HEK293 (cell line): Measurements from ENCODE around the gene FADS1.

Source experiments
- CTCF ChIA-PET: fragments of 350-600 bp; formaldehyde crosslinking; extraction: SDS; loops from one replicate; lab custom pipeline; 2021; ENCODE audit warnings: antibody characterized with exemption; lab: Yijun Ruan, JAX
- POLR2A ChIA-PET: fragments of 300-600 bp; formaldehyde crosslinking; extraction: SDS; loops from one replicate; lab custom pipeline; 2020; ENCODE audit warnings: antibody characterized with exemption, inconsistent platforms; lab: Yijun Ruan, JAX
- H3K27ac ChIP-seq: fragments of 200-500 bp; sonication (Bioruptor generic); 2 replicates; pipeline ENCODE4 v1.5.1; 2014; ENCODE audit warnings: low read depth, low read length, control low read depth, inconsistent platforms; ENCODE audit errors: extremely low read depth
- H3K36me3 ChIP-seq, 2 experiments: fragments of 200-500 bp in 1 of 2; sonication (Bioruptor generic) in 1 of 2; 1 replicate in 1 of 2; 2 replicates in 1 of 2; pipeline ENCODE4 v1.5.1; 2014 to 2017; ENCODE audit warnings: inconsistent platforms in 2 of 2, low read length in 2 of 2; ENCODE audit not compliant: control insufficient read depth in 2 of 2, insufficient read depth in 1 of 2
- H3K4me1 ChIP-seq: fragments of 200-500 bp; sonication (Bioruptor generic); 2 replicates; pipeline ENCODE4 v1.5.1; 2014; ENCODE audit warnings: mild to moderate bottlenecking, low read length, inconsistent platforms; ENCODE audit not compliant: control insufficient read depth, insufficient read depth
- H3K4me3 ChIP-seq: 2 replicates; pipeline ENCODE4 v1.5.1; 2011; ENCODE audit warnings: low read depth, mild to moderate bottlenecking, control low read depth, low read length, moderate library complexity
- H3K9me3 ChIP-seq: fragments of 200-500 bp; sonication (Bioruptor generic); 2 replicates; pipeline ENCODE4 v1.5.1; 2014; ENCODE audit warnings: low read depth, low read length, inconsistent platforms; ENCODE audit not compliant: control insufficient read depth, insufficient read depth
- BCL11A ChIP-seq: fragments of 450-650 bp; formaldehyde crosslinking; IDR thresholded peaks from 2 replicates; pipeline ENCODE4 v1.5.1; 2016; ENCODE audit warnings: low read depth, missing biosample characterization, missing genetic modification characterization
- EGR2 ChIP-seq: fragments of 450-650 bp; formaldehyde crosslinking; IDR thresholded peaks from 2 replicates; pipeline ENCODE4 v1.5.1; 2016; ENCODE audit warnings: low read depth, missing biosample characterization, missing genetic modification characterization
- KLF1 ChIP-seq: fragments of 450-650 bp; formaldehyde crosslinking; IDR thresholded peaks from 2 replicates; pipeline ENCODE4 v1.5.1; 2016; ENCODE audit warnings: missing biosample characterization, missing genetic modification characterization
- KLF16 ChIP-seq: fragments of 450-650 bp; formaldehyde crosslinking; IDR thresholded peaks from 2 replicates; pipeline ENCODE4 v1.5.1; 2017; ENCODE audit warnings: missing biosample characterization, missing genetic modification characterization
- KLF8 ChIP-seq: fragments of 450-650 bp; formaldehyde crosslinking; IDR thresholded peaks from 2 replicates; pipeline ENCODE4 v1.5.1; 2016; ENCODE audit warnings: missing biosample characterization, missing genetic modification characterization
- KLF9 ChIP-seq: fragments of 450-650 bp; formaldehyde crosslinking; IDR thresholded peaks from 2 replicates; pipeline ENCODE4 v1.5.1; 2016; ENCODE audit warnings: missing biosample characterization, missing genetic modification characterization, low read depth
- ZFHX2 ChIP-seq: fragments of 450-650 bp; formaldehyde crosslinking; conservative IDR thresholded peaks from 2 replicates; pipeline ENCODE4 v1.5.1; 2016; ENCODE audit warnings: missing biosample characterization, missing genetic modification characterization
- ZNF138 ChIP-seq: fragments of 450-650 bp; formaldehyde crosslinking; IDR thresholded peaks from 2 replicates; pipeline ENCODE4 v1.5.1; 2016; ENCODE audit warnings: missing biosample characterization, missing genetic modification characterization, borderline replicate concordance
- TF ChIP-seq, protein P1 (sequence below): fragments of 450-650 bp; formaldehyde crosslinking; IDR thresholded peaks from 2 replicates; pipeline ENCODE4 v1.5.1; 2016; ENCODE audit warnings: missing biosample characterization, missing genetic modification characterization
- TF ChIP-seq, protein P2 (sequence below): fragments of 450-650 bp; formaldehyde crosslinking; IDR thresholded peaks from 2 replicates; pipeline ENCODE4 v1.5.1; 2017; ENCODE audit warnings: missing biosample characterization, missing genetic modification characterization
- TF ChIP-seq, protein P3 (sequence below): fragments of 450-650 bp; formaldehyde crosslinking; IDR thresholded peaks from 2 replicates; pipeline ENCODE4 v1.5.1; 2016; ENCODE audit warnings: missing biosample characterization, missing genetic modification characterization
- TF ChIP-seq, protein P4 (sequence below): fragments of 450-650 bp; formaldehyde crosslinking; IDR thresholded peaks from 2 replicates; pipeline ENCODE4 v1.5.1; 2016; ENCODE audit warnings: missing biosample characterization, missing genetic modification characterization

The FADS1 gene

GRCh38 chr11:61775606-61776554 lies 40.9 kb downstream of the FADS1 start:
- ChIA-PET CTCF (interaction anchor here (0.7 to 2.0 kb wide), 6 partner anchors 13 to 615 kb away, joined by 3 to 11 read pairs (median 6); no protein-coding TSS in a partner anchor), POLR2A (no interaction called here)
- Histone ChIP-seq H3K4me1 (no peaks in the 10 kb centered on the region), H3K27ac (no peak overlapping the region), H3K36me3 (peaks cover 0 to 4% of the 10 kb centered on the region in 2 experiments; a peak in 1 of 3 replicates), H3K9me3 (no peaks in the 10 kb centered on the region), H3K4me3 (no peak overlapping the region)
- TF ChIP-seq KLF9: peak; percentile 39; the same call in 1 of the 2 replicates
- TF ChIP-seq ZFHX2 (tag by site-specific recombination): peak; percentile 100
- TF ChIP-seq, protein P1, sequence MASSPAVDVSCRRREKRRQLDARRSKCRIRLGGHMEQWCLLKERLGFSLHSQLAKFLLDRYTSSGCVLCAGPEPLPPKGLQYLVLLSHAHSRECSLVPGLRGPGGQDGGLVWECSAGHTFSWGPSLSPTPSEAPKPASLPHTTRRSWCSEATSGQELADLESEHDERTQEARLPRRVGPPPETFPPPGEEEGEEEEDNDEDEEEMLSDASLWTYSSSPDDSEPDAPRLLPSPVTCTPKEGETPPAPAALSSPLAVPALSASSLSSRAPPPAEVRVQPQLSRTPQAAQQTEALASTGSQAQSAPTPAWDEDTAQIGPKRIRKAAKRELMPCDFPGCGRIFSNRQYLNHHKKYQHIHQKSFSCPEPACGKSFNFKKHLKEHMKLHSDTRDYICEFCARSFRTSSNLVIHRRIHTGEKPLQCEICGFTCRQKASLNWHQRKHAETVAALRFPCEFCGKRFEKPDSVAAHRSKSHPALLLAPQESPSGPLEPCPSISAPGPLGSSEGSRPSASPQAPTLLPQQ (tag by site-specific recombination): no peak
- no peak for TF ChIP-seq KLF16 (tag by site-specific recombination)
- TF ChIP-seq, protein P2, sequence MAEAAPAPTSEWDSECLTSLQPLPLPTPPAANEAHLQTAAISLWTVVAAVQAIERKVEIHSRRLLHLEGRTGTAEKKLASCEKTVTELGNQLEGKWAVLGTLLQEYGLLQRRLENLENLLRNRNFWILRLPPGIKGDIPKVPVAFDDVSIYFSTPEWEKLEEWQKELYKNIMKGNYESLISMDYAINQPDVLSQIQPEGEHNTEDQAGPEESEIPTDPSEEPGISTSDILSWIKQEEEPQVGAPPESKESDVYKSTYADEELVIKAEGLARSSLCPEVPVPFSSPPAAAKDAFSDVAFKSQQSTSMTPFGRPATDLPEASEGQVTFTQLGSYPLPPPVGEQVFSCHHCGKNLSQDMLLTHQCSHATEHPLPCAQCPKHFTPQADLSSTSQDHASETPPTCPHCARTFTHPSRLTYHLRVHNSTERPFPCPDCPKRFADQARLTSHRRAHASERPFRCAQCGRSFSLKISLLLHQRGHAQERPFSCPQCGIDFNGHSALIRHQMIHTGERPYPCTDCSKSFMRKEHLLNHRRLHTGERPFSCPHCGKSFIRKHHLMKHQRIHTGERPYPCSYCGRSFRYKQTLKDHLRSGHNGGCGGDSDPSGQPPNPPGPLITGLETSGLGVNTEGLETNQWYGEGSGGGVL: peak; percentile 66; the same call in 1 of the 2 replicates
- peak; percentile 57; the same call in 1 of the 2 replicates for TF ChIP-seq KLF8
- TF ChIP-seq EGR2 (tag by site-specific recombination): peak; percentile 99
- TF ChIP-seq, protein P3, sequence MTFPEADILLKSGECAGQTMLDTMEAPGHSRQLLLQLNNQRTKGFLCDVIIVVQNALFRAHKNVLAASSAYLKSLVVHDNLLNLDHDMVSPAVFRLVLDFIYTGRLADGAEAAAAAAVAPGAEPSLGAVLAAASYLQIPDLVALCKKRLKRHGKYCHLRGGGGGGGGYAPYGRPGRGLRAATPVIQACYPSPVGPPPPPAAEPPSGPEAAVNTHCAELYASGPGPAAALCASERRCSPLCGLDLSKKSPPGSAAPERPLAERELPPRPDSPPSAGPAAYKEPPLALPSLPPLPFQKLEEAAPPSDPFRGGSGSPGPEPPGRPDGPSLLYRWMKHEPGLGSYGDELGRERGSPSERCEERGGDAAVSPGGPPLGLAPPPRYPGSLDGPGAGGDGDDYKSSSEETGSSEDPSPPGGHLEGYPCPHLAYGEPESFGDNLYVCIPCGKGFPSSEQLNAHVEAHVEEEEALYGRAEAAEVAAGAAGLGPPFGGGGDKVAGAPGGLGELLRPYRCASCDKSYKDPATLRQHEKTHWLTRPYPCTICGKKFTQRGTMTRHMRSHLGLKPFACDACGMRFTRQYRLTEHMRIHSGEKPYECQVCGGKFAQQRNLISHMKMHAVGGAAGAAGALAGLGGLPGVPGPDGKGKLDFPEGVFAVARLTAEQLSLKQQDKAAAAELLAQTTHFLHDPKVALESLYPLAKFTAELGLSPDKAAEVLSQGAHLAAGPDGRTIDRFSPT (tag by site-specific recombination): peak; percentile 26; the same call in 1 of the 2 replicates
- TF ChIP-seq KLF1 (tag by site-specific recombination): peak; percentile 98
- TF ChIP-seq, protein P4, sequence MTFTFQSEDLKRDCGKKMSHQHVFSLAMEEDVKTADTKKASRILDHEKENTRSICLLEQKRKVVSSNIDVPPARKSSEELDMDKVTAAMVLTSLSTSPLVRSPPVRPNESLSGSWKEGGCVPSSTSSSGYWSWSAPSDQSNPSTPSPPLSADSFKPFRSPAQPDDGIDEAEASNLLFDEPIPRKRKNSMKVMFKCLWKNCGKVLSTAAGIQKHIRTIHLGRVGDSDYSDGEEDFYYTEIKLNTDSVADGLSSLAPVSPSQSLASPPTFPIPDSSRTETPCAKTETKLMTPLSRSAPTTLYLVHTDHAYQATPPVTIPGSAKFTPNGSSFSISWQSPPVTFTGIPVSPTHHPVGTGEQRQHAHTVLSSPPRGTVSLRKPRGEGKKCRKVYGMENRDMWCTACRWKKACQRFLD (tag by site-specific recombination): no peak

DNA sequence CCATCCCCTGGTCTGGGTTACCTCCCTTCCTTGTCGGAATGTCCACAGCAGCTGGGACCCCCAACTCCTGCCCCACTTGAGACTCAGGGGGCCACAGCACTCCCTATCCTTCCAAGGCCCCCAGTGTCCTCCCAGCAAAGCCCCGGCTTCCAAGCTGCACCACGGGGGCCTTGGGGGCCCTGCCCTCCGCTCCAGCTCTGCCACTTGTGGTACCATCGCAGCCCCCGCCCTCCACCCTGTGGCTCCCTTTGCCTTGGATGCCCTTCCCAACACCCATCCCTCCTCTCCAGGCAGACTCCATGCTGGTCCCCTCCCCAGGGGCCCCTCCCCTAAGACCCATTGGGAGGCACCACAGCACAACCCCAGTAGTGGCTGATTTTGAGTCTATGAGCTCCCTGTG lies 41.7 kb downstream of the FADS1 start:
- POLR2A ChIA-PET: interaction anchor here (0.6 kb wide), 1 partner anchor 249 kb away, joined by 3 read pairs; no protein-coding TSS in a partner anchor
- TF ChIP-seq ZNF138 (tag by site-specific recombination) (no peak), KLF16 (tag by site-specific recombination) (no peak), BCL11A (no peak)
- TF ChIP-seq, all 188 proteins: peak for 0
- H3K27ac ChIP-seq: no peak overlapping the region
- H3K4me3 ChIP-seq: no peak overlapping the region
- peaks cover 0 to 4% of the 10 kb centered on the region in 2 experiments; a peak in 1 of 3 replicates for H3K36me3 ChIP-seq
- H3K4me1 ChIP-seq: no peaks in the 10 kb centered on the region
- H3K9me3 ChIP-seq: no peaks in the 10 kb centered on the region
- CTCF ChIA-PET: interaction anchor here (0.7 to 2.0 kb wide), 6 partner anchors 14 to 615 kb away, joined by 3 to 11 read pairs (median 6); no protein-coding TSS in a partner anchor
